HG03378 (cell line): ENCODE measurements around the gene ARL8A.
"Not testable (repeated sequence)": the region's sequence is repeated elsewhere in the genome, so short reads cannot be mapped to it uniquely, and the experiment has no call there.

ENCODE experiments used
- ATAC-seq: cut with Tn5 transposase; IDR thresholded peaks from one replicate; pipeline ENCODE4 v1.9.1; 2021; ENCODE audit warnings: mild to moderate bottlenecking, moderate library complexity; ENCODE audit not compliant: unreplicated experiment

Gene ARL8A

GRCh38 chr1:202143011-202143767 lies 1.3 kb downstream of the ARL8A start:
- no peak for ATAC-seq

GRCh38 chr1:202141468-202141867 lies 3.1 kb downstream of the ARL8A start:
- ATAC-seq = not testable (repeated sequence)

GRCh38 chr1:202140833-202141232 lies 3.7 kb downstream of the ARL8A start:
- ATAC-seq = no peak

GRCh38 chr1:202135221-202135721 lies 9.3 kb downstream of the ARL8A start:
- ATAC-seq = peak; percentile 62

GRCh38 chr1:202134645-202135172 lies 9.8 kb downstream of the ARL8A start:
- ATAC-seq = no peak

GRCh38 chr1:202133989-202134388 lies 10.5 kb downstream of the ARL8A start:
- ATAC-seq = no peak

GRCh38 chr1:202133496-202133895 lies 11.0 kb downstream of the ARL8A start:
- ATAC-seq = no peak

GRCh38 chr1:202133001-202133400 lies 11.5 kb downstream of the ARL8A start:
- no peak for ATAC-seq

GRCh38 chr1:202131956-202132821 lies 12.3 kb downstream of the ARL8A start:
- no peak for ATAC-seq

GRCh38 chr1:202130816-202131522 lies 13.6 kb downstream of the ARL8A start:
- no peak for ATAC-seq

GRCh38 chr1:202130297-202130721 lies 14.2 kb downstream of the ARL8A start:
- no peak for ATAC-seq

GRCh38 chr1:202129453-202130296 lies 14.9 kb downstream of the ARL8A start:
- no peak for ATAC-seq

GRCh38 chr1:202127836-202128622 lies 16.5 kb downstream of the ARL8A start:
- no peak for ATAC-seq

GRCh38 chr1:202127061-202127460 lies 17.5 kb downstream of the ARL8A start:
- no peak for ATAC-seq

- ATAC-seq = no peak
These were observed 18.1 kb downstream of the ARL8A start for GRCh38 chr1:202126426-202126825.

- ATAC-seq = no peak
These were observed 18.9 kb downstream of the ARL8A start for GRCh38 chr1:202125611-202126010.

GRCh38 chr1:202124142-202124541 lies 20.4 kb downstream of the ARL8A start:
- ATAC-seq = no peak

- no peak for ATAC-seq
These were observed 21.2 kb downstream of the ARL8A start for GRCh38 chr1:202123336-202123813.
